ENCODE results near the gene RIIAD1.
"Not testable (repeated sequence)": the region's sequence is repeated elsewhere in the genome, so short reads cannot be mapped to it uniquely, and the experiment has no call there.

RIIAD1 gene

DNA sequence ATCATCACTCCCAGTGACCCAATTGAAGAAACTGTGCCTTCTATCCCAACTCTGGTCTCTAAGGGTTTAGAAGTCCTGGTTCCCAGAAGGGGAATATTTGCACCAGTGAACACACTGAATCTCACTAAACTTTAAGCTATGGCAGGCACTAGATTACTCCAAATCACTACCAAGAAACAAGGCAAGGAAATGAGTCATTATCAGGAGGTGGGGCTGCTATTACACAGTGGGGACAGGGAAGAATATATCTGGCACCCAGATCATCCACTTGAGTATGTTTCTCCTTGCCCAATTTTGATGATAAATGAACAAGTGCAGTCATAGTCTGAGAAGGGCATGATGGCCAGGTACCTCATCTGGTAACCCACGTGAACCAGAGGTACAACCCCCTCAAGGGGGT is 35.0 kb downstream of the RIIAD1 start:
- ChIA-PET CTCF (no interaction called here), POLR2A (no interaction called here)
- TF ChIP-seq FOXA1 (IDR thresholded peaks at IDR 0.05) (no peak), BHLHE40 (IDR thresholded peaks at IDR 0.05; ENCODE audit: borderline replicate concordance) (no peak), SP1 (IDR thresholded peaks at IDR 0.05) (no peak), TARDBP (IDR thresholded peaks at IDR 0.05) (no peak), ELF4 (IDR thresholded peaks at IDR 0.05) (no peak), FOXM1 (IDR thresholded peaks at IDR 0.05; ENCODE audit: borderline replicate concordance) (no peak), CTBP1 (IDR thresholded peaks at IDR 0.05; ENCODE audit: borderline replicate concordance) (no peak), L3MBTL2 (conservative IDR thresholded peaks at IDR 0.05) (no peak)
- DNase-seq (ENCODE audit: extremely low spot score), result no peak

GRCh38 chr1:151759241-151759640 is 37.9 kb downstream of the RIIAD1 start:
- POLR2A ChIA-PET, result interaction anchor here (0.6 kb wide), 1 partner anchor 42 kb away, joined by 3 read pairs; no protein-coding TSS in a partner anchor
- CTCF ChIA-PET, result interaction anchor here (0.7 kb wide), 1 partner anchor 15 kb away, joined by 4 read pairs; no protein-coding TSS in a partner anchor
- DNase-seq (ENCODE audit: extremely low spot score), result no peak
- TF ChIP-seq FOXK2 (IDR thresholded peaks at IDR 0.05), result no peak
- no peak for TF ChIP-seq SP1 (IDR thresholded peaks at IDR 0.05)
- TF ChIP-seq L3MBTL2 (conservative IDR thresholded peaks at IDR 0.05), result no peak
- no peak for TF ChIP-seq BHLHE40 (IDR thresholded peaks at IDR 0.05; ENCODE audit: borderline replicate concordance)
- no peak for TF ChIP-seq ZNF384 (IDR thresholded peaks at IDR 0.05)

GRCh38 chr1:151760597-151761385 is 39.5 kb downstream of the RIIAD1 start:
- TF ChIP-seq FOXA1 (IDR thresholded peaks at IDR 0.05) (no peak), LEF1 (IDR thresholded peaks at IDR 0.05; ENCODE audit: borderline replicate concordance) (no peak), ZNF384 (IDR thresholded peaks at IDR 0.05) (no peak), SP1 (IDR thresholded peaks at IDR 0.05) (no peak), PKNOX1 (IDR thresholded peaks at IDR 0.05) (no peak), BHLHE40 (IDR thresholded peaks at IDR 0.05; ENCODE audit: borderline replicate concordance) (no peak), L3MBTL2 (conservative IDR thresholded peaks at IDR 0.05) (no peak), NFRKB (IDR thresholded peaks at IDR 0.05) (no peak), CTBP1 (IDR thresholded peaks at IDR 0.05; ENCODE audit: borderline replicate concordance) (no peak), FOXK2 (IDR thresholded peaks at IDR 0.05) (no peak)
- ChIA-PET POLR2A (no interaction called here), CTCF (interaction anchor here (0.7 to 1.0 kb wide), 2 partner anchors 67 to 420 kb away, joined by 3 to 4 read pairs; no protein-coding TSS in a partner anchor)
- no peak for DNase-seq (ENCODE audit: extremely low spot score)

DNA sequence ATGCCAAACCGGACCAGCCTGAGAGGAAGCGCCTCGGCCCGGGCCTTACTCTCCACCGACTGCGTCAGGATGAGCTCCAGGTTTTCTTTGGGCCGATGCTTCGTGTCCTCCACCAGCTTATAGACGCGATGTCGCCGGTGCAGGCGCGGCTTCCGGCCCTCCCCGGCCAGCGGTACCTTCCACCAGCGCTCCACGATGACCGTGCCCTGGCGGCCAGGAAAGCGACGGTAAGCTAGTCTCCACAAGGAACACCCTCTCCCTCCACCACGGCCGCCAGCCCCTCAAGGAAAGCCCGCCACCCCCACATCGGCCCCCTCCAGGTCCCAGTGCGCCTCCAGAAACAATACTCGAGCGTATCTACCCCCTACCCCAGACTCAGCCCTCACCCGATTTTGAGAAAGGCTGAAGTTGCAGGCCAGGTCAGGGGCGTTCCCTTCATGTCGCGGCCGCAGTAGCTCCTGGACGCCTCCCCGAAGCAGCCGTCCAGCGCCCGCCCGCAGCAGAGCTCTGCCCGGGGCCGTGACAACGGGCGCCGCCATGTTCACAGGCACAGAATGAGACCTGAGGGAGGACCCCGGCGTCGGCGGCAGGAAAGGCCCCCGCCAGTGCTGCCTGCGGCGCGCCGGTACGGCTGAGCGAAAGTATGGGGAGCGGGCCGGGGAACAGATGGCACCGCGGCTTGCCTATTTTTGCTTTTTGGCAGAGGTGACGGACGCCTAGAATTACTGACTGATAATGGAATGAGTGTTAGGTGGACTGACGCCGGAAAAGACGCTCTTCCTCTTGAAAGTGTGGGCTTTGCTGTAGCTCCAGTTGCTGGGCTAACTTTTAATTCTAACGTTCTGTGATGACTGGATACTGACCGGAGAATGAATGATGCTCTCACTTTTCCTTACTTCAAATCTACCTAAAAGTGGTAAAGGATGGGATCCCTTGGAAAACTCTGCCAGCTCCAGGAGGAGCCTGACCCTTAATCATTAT is 41.9 kb downstream of the RIIAD1 start, which contains the start of gene MRPL9:
TSS of gene MRPL9 (minus strand) at position 556 of the 981 bp plus-strand sequence. CDS start at position 539, 17 bp downstream.
- ChIA-PET POLR2A (interaction anchor here (0.7 to 1.9 kb wide), 20 partner anchors 9 to 574 kb away, joined by 3 to 16 read pairs (median 4); partner anchors contain the start of genes THEM4 and VPS72), CTCF (interaction anchor here (0.6 kb wide), 1 partner anchor 233 kb away, joined by 5 read pairs; no protein-coding TSS in a partner anchor)
- TF ChIP-seq NFRKB (IDR thresholded peaks at IDR 0.05) (peak; percentile 46; the same call in 1 of the 2 replicates), ELF4 (IDR thresholded peaks at IDR 0.05) (peak; percentile 49; the same call in 1 of the 2 replicates), FOXA1 (IDR thresholded peaks at IDR 0.05) (no peak)
- DNase-seq (ENCODE audit: extremely low spot score), result peak; percentile 96

DNA sequence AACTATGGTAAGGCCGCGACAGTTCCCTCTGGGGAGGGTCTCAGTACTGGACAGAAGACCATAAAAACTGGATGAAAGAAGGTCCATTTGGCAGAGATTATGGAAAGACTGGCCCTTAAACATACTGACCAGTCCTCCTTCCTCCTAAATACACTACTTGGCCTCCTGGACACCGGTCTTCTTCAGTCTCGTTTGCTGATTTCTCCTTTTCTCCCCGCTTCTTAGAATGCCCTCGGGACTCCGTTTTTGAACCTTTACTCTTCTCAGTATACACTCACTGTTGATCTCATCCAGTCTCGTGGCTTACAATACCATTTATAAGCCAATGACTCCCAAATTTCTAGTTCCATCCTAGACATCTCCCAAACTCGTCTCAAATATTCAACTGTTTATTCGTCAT is 42.7 kb downstream of the RIIAD1 start:
- no peak for DNase-seq (ENCODE audit: extremely low spot score)
- CTCF ChIA-PET, result no interaction called here
- no peak for TF ChIP-seq SUZ12 (IDR thresholded peaks at IDR 0.05)
- no peak for TF ChIP-seq ELF4 (IDR thresholded peaks at IDR 0.05)
- TF ChIP-seq TARDBP (IDR thresholded peaks at IDR 0.05), result no peak
- TF ChIP-seq CTBP1 (IDR thresholded peaks at IDR 0.05; ENCODE audit: borderline replicate concordance), result no peak
- no peak for TF ChIP-seq ARNT (IDR thresholded peaks at IDR 0.05)
- no peak for TF ChIP-seq FOXA1 (IDR thresholded peaks at IDR 0.05)
- no peak for TF ChIP-seq BHLHE40 (IDR thresholded peaks at IDR 0.05; ENCODE audit: borderline replicate concordance)
- no peak for TF ChIP-seq ZNF384 (IDR thresholded peaks at IDR 0.05)
- TF ChIP-seq FOXM1 (IDR thresholded peaks at IDR 0.05; ENCODE audit: borderline replicate concordance), result no peak
- POLR2A ChIA-PET, result interaction anchor here (0.7 to 1.9 kb wide), 8 partner anchors 9 to 91 kb away, joined by 3 to 16 read pairs (median 4); no protein-coding TSS in a partner anchor

- CTCF ChIA-PET; DNase-seq (ENCODE audit: extremely low spot score): not testable (repeated sequence)
- POLR2A ChIA-PET, result interaction anchor here (0.8 kb wide), 1 partner anchor 172 kb away, joined by 3 read pairs; no protein-coding TSS in a partner anchor
Measured at GRCh38 chr1:151768351-151769066, 47.2 kb downstream of the RIIAD1 start.

DNA sequence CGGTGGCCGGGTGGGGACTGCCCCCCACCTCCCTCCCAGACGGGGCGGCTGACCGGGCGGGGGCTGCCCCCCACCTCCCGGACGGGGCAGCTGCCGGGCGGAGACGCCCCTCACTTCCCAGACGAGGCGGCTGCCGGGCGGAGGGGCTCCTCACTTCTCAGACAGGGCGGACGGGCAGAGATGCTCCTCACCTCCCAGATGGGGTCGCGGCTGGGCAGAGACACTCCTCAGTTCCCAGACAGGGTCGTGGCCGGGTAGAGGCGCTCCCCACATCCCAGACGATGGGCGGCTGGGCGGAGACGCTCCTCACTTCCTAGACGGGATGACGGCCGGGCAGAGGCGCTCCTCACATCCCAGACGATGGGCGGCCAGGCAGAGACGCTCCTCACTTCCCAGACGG is 47.9 kb downstream of the RIIAD1 start:
- DNase-seq (ENCODE audit: extremely low spot score); CTCF ChIA-PET; POLR2A ChIA-PET: not testable (repeated sequence)

Measured in HEK293T (cell line).